IPS-18c (cell line): ENCODE data around the gene OR6X1.
"Not testable (repeated sequence)": the region's sequence is repeated elsewhere in the genome, so short reads cannot be mapped to it uniquely, and the experiment has no call there.

Source experiments
- H3K4me3 ChIP-seq: 2 replicates; pipeline ENCODE4 v1.7.0; 2013; ENCODE audit warnings: low read depth, mild to moderate bottlenecking, low read length, moderate library complexity; ENCODE audit not compliant: insufficient read depth
- H3K9me3 ChIP-seq: one replicate; pipeline ENCODE4 v1.6.1; 2013; ENCODE audit warnings: mild to moderate bottlenecking, low read length, moderate library complexity; ENCODE audit not compliant: control insufficient read depth, insufficient read depth

The OR6X1 gene

GRCh38 chr11:123719452-123719851 is 34.9 kb downstream of the OR6X1 start:
- H3K9me3 ChIP-seq = no peaks in the 10 kb centered on the region
- no peak overlapping the region for H3K4me3 ChIP-seq

- H3K9me3 ChIP-seq = no peaks in the 10 kb centered on the region
- H3K4me3 ChIP-seq = no peak overlapping the region
Observed at GRCh38 chr11:123718469-123718868, 35.8 kb downstream of the OR6X1 start.

GRCh38 chr11:123718063-123718462 is 36.3 kb downstream of the OR6X1 start:
- no peak overlapping the region for H3K4me3 ChIP-seq

GRCh38 chr11:123712627-123713026 is 41.7 kb downstream of the OR6X1 start:
- not testable (repeated sequence) for H3K9me3 ChIP-seq

More at GRCh38 chr11:123718063-123718462, 36.3 kb downstream of the OR6X1 start:
- no peaks in the 10 kb centered on the region for H3K9me3 ChIP-seq

GRCh38 chr11:123707606-123708205 is 46.6 kb downstream of the OR6X1 start:
- Histone ChIP-seq H3K4me3 (no peak overlapping the region), H3K9me3 (no peaks in the 10 kb centered on the region)

More at GRCh38 chr11:123712627-123713026, 41.7 kb downstream of the OR6X1 start:
- H3K4me3 ChIP-seq = not testable (repeated sequence)

- no peaks in the 10 kb centered on the region for H3K9me3 ChIP-seq
Observed at GRCh38 chr11:123707206-123707605, 47.1 kb downstream of the OR6X1 start.

GRCh38 chr11:123704341-123704740 is 50.0 kb downstream of the OR6X1 start:
- Histone ChIP-seq H3K9me3 (no peaks in the 10 kb centered on the region), H3K4me3 (no peak overlapping the region)

More at GRCh38 chr11:123707206-123707605, 47.1 kb downstream of the OR6X1 start:
- no peak overlapping the region for H3K4me3 ChIP-seq
